ENCODE data around the gene NTPCR. TPM values are rescaled to one million over a fixed set of nuclear protein-coding genes. Genes with fewer than 3 reads are reported as not detected.
A peak's percentile ranks its signal among the peaks of the same experiment; 100 is the strongest.
"Not testable (repeated sequence)": the region's sequence is repeated elsewhere in the genome, so short reads cannot be mapped to it uniquely, and the experiment has no call there.

Gene NTPCR, protein sequence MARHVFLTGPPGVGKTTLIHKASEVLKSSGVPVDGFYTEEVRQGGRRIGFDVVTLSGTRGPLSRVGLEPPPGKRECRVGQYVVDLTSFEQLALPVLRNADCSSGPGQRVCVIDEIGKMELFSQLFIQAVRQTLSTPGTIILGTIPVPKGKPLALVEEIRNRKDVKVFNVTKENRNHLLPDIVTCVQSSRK
- total RNA-seq (2014; rRNA removed; shearing (Covaris generic)), result 40.2 and 46.6 TPM in 2 replicates

DNA sequence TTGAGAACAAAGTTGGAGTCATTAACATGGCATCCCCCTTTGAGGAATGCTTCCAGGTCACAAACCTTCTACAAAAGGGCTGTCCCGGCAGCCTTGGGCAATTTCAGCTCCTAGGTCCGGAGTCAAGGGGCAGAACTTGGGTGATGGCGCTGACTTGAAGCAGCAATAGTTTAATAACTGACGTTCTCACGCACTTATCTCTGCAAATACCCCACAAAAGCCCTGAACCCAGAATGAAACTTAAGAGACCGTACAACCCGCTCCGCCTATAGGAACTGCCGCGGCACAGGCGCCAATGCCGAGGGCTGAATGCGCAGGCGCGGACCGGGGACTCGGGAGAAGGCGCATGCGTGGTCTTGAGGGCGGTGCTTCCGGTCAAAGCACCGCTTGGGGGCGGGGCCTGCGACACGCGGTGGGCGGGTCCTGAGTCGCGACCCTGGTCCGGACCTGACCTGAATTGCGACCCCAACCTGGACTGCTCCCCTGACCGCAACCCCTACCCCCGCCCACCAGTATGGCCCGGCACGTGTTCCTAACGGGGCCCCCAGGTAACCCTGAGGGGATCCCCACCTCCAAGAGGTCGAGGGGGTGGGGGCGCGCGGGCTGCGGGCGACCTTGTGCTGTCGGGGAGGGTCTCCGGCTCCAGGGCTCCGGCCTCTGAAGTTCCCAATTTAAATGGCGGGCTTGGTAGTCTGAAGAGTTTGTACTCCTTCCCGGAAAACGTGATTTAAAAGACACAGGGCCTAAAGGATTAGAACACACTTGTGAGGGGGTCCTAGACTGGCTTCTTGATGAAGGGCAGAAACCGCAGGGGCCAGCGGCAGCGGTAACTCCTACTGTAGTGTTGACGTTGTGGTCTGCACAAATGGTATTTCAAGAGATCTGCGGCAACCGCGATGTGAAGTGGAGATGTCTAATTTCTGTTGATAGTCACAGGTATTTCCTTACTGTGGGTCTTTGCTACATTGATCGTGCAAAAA lies at the start of gene NTPCR:
NTPCR (plus strand) TSS at position 415 of the 980 bp plus-strand sequence; CDS start at position 515, 100 bp downstream.
- H3K27me3 ChIP-seq (replicated peaks), result no peaks in the 10 kb centered on the region
- no peaks in the 10 kb centered on the region for H3K9me3 ChIP-seq (replicated peaks)
- H3K4me1 ChIP-seq (replicated peaks), result peaks cover 33% of the 10 kb centered on the region
- peak; percentile 92 to 93 for DNase-seq (ENCODE audit: low read depth in 1 of 2, low spot score in 2 of 2)
- no peaks in the 10 kb centered on the region for H3K36me3 ChIP-seq
- H3K27ac ChIP-seq, result peak within 1 kb of the TSS; percentile 78
- H3K4me3 ChIP-seq, result peak within 1 kb of the TSS; percentile 56

DNA sequence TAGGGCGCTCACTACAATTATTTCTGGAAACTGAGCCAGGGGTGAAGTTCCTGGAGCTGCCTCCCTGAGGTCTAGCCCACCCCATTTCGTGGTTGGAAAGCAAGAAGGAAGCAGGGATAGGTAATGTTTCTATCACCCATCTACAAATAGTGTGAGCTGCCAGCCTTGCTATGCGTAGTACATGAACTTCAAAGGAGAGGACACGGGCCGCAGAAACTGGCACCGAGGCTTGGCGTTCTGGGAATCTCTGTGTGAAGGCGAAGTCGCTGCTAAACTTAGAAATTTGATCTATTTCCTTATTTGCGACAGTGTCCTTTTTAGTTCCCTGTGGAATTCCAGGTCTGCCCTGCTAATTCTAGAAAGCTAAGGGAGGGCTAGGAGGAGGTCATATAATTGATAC lies 49.6 kb upstream of the NTPCR start:
- no peak overlapping the region for H3K4me3 ChIP-seq
- no peaks in the 10 kb centered on the region for H3K36me3 ChIP-seq
- no peak overlapping the region for H3K27ac ChIP-seq
- peaks cover 14% of the 10 kb centered on the region for H3K4me1 ChIP-seq (replicated peaks)
- H3K27me3 ChIP-seq (replicated peaks), result no peaks in the 10 kb centered on the region
- H3K9me3 ChIP-seq (replicated peaks), result no peaks in the 10 kb centered on the region
- no peak for DNase-seq (ENCODE audit: low read depth in 1 of 2, low spot score in 2 of 2)

DNA sequence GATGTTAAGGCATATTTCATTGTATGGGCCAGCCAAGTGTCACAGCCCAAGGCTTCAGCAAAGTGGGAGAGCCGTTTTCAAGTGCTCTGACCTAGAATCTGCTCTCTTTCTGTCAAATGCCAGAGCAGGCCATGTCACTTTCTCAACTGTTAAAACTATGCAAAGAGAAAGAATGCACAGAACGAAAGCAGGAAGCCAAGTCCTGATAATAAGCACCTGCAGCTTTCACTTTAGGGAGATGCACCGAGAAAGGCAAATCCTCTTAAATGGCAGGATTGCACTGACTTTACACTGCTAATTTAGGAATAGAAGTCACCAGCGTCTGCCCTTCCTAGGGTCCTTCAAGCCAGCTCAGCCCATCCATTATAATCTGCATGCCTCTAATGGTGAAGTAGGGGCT lies 49.2 kb upstream of the NTPCR start:
- no peak for DNase-seq (ENCODE audit: low read depth in 1 of 2, low spot score in 2 of 2)

DNA sequence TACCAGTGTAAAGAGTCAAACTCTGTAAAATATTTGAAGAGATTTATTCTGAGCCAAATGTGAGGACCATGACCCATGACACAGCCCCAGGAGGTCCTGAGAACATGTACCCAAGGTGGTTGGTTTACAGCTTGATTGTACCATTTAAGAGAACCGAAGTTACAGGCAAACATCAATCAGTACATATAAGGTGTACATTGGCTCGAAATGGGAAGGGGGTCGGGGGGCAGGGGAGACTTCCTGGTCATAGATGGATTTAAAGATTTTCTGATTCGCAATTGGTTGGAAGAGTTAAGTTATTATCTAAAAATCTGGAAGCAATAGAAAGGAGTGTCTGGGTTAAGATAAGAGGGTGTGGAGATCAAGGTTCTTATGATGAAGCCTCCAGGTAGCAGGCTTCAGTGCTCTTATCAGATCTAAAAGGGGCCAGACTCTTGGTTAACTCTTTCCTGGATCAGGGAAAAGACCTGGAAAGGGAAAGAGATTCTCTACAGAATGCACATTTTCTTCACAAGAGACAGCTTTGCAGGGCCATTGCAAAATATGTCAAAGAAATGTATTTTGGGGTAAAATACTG lies 47.5 kb upstream of the NTPCR start:
- no peak for DNase-seq (ENCODE audit: low read depth in 1 of 2, low spot score in 2 of 2)
- H3K9me3 ChIP-seq (replicated peaks), result no peaks in the 10 kb centered on the region
- H3K36me3 ChIP-seq, result no peaks in the 10 kb centered on the region
- H3K27ac ChIP-seq, result no peak overlapping the region
- H3K27me3 ChIP-seq (replicated peaks), result no peaks in the 10 kb centered on the region
- H3K4me1 ChIP-seq (replicated peaks), result peaks cover 14% of the 10 kb centered on the region
- no peak overlapping the region for H3K4me3 ChIP-seq

More for the DNA sequence above, 49.2 kb upstream of the NTPCR start:
- Histone ChIP-seq H3K4me3 (no peak overlapping the region), H3K36me3 (no peaks in the 10 kb centered on the region), H3K27me3 (replicated peaks) (no peaks in the 10 kb centered on the region), H3K4me1 (replicated peaks) (peaks cover 14% of the 10 kb centered on the region), H3K9me3 (replicated peaks) (no peaks in the 10 kb centered on the region), H3K27ac (no peak overlapping the region)

DNA sequence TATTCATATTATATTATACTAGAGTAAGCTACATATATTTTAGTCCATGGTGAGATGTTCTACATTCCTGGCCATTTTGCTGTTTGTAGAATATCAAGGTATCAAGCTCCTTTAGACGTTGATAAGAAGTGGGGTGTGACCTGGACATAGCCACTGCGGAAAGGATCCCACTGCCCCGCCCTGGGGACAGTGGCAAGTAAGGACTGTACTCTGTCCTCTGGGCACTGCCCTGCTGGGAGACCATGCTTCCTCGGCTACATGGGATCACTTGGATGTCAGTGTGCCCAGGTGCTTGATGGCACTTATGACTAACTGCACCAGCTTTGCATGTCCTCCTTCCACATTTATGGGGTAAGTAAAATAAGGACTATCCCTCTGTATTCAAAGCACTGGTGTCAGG lies 46.3 kb upstream of the NTPCR start:
- Histone ChIP-seq H3K27ac (no peak overlapping the region), H3K4me1 (replicated peaks) (peaks cover 14% of the 10 kb centered on the region)

DNA sequence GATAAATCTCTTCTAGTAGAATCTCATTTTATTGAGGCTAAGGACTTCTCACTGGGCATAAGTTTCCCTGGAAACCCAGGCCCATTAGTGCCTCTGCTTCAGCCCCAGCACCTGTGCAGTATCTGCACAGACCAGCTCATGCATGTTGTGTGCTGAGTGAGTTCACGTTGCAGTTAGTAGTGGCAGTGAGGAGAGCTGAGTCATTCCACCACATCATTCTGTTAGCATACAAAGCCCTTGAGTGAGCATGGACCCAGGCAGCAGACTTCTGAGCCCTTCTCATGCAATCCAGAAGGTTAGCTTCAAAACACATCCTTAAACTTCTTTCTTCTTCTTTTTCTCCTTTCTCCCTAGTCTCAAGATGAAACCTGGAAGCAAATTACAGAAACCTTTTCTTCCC lies 45.8 kb upstream of the NTPCR start:
- H3K4me1 ChIP-seq (replicated peaks), result peaks cover 14% of the 10 kb centered on the region
- H3K9me3 ChIP-seq (replicated peaks), result no peaks in the 10 kb centered on the region
- H3K36me3 ChIP-seq, result no peaks in the 10 kb centered on the region
- DNase-seq (ENCODE audit: low read depth in 1 of 2, low spot score in 2 of 2), result no peak
- H3K27me3 ChIP-seq (replicated peaks), result no peaks in the 10 kb centered on the region
- H3K4me3 ChIP-seq, result no peak overlapping the region
- H3K27ac ChIP-seq, result no peak overlapping the region

More for the DNA sequence above, 46.3 kb upstream of the NTPCR start:
- DNase-seq (ENCODE audit: low read depth in 1 of 2, low spot score in 2 of 2), result no peak
- no peaks in the 10 kb centered on the region for H3K9me3 ChIP-seq (replicated peaks)
- no peak overlapping the region for H3K4me3 ChIP-seq
- no peaks in the 10 kb centered on the region for H3K27me3 ChIP-seq (replicated peaks)
- H3K36me3 ChIP-seq, result no peaks in the 10 kb centered on the region

DNA sequence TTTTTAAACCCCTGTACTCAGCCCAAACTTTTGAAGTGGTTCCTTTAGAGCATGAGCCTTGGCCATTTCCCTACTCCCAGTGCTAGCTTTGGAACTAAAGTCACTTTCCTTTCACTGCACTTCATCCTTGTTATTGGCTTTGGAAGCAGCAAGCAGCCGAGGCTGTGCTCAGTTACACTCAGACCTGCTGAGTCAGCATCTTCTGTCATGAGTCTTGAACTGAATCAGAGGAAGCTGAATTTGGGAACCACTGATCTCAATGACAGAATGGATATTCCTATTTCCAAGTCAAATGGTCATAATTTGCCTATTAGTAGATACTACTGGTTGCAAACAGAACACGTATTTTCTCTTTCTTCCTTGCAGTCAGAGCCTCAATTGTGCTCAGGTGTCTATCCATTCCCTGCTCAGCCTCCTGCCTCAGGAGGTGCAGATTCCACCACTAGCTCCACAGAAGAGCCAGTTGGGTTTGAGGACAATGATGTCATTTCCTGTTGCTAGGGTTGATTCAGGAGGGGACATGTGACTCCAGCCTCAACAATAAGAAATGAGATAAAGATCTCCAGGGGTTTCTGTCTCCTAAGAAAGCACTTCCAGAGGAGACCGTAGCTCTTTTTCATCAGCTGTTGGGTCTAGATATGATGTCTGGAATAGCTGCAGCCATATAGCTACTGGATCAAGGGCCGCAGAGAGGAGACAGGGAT lies 44.9 kb upstream of the NTPCR start:
- H3K9me3 ChIP-seq (replicated peaks), result no peaks in the 10 kb centered on the region
- no peak overlapping the region for H3K4me3 ChIP-seq
- H3K36me3 ChIP-seq, result no peaks in the 10 kb centered on the region
- peaks cover 14% of the 10 kb centered on the region for H3K4me1 ChIP-seq (replicated peaks)
- H3K27ac ChIP-seq, result no peak overlapping the region
- H3K27me3 ChIP-seq (replicated peaks), result no peaks in the 10 kb centered on the region
- no peak for DNase-seq (ENCODE audit: low read depth in 1 of 2, low spot score in 2 of 2)

DNA sequence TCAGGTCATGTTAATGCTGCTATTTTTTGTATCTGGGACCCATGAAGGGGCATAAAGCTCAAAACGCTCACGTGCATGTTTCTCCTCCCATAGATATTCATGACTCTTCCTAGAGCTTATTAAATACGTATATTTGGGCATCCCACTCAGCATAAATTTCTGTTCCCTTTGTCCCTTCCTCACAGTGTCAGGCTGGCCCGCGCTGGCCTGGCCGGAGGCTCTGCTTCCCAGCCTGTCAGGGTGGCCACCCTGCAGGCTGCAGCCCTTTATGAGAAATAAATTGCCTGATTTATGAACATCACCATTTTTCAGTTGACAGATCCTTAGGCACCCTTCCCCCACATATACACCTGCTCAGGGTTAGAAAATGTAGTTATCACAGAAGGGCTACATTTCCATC lies 44.0 kb upstream of the NTPCR start:
- Histone ChIP-seq H3K27ac (no peak overlapping the region), H3K36me3 (no peaks in the 10 kb centered on the region), H3K27me3 (replicated peaks) (no peaks in the 10 kb centered on the region), H3K9me3 (replicated peaks) (no peaks in the 10 kb centered on the region), H3K4me1 (replicated peaks) (peaks cover 14% of the 10 kb centered on the region), H3K4me3 (no peak overlapping the region)
- no peak for DNase-seq (ENCODE audit: low read depth in 1 of 2, low spot score in 2 of 2)

DNA sequence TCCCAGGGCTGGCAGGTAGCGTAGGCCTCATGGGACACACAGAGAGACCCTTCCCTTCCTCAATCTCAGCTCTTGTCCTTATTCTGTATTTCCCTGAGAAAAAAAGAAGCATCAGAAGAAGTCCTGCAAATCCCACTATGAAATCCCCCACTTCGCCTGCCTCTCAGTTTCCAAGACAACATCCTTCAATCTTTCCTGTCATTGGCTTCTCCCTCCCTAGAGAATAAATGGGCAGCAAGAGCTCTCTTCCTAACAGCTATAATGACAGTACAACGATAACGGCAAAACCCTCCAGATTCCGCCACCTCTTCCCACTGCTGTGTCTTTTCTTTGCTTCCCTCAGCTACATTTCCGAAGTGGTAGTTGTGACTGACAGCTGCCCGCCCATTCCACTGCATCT lies 41.6 kb upstream of the NTPCR start:
- no peak overlapping the region for H3K27ac ChIP-seq
- H3K36me3 ChIP-seq, result no peaks in the 10 kb centered on the region
- H3K4me3 ChIP-seq, result no peak overlapping the region
- DNase-seq (ENCODE audit: low read depth in 1 of 2, low spot score in 2 of 2), result no peak
- H3K4me1 ChIP-seq (replicated peaks), result peaks cover 9% of the 10 kb centered on the region
- no peaks in the 10 kb centered on the region for H3K27me3 ChIP-seq (replicated peaks)
- H3K9me3 ChIP-seq (replicated peaks), result no peaks in the 10 kb centered on the region

DNA sequence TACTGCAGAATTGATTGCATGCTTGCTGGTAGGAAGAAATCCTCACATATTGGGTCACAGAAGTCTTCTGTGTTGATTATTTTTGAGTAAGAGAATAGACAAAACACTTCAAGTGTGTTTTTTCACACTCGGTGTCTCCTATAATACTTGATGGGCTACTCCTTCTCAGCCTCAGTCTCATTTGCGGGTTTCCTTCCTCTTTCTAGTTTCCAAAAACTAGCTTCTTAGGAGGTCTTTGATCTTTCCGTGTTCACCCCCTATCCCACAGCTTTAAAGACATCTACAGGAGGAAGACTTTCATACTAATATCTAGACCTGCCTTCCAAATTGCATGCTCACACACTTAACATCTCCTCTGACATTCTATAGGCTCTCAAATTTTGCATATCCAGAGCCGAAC lies 40.7 kb upstream of the NTPCR start:
- H3K4me3 ChIP-seq, result no peak overlapping the region
- H3K36me3 ChIP-seq, result no peaks in the 10 kb centered on the region
- H3K27me3 ChIP-seq (replicated peaks), result no peaks in the 10 kb centered on the region
- no peak for DNase-seq (ENCODE audit: low read depth in 1 of 2, low spot score in 2 of 2)
- H3K4me1 ChIP-seq (replicated peaks), result peaks cover 8% of the 10 kb centered on the region
- no peak overlapping the region for H3K27ac ChIP-seq
- no peaks in the 10 kb centered on the region for H3K9me3 ChIP-seq (replicated peaks)

DNA sequence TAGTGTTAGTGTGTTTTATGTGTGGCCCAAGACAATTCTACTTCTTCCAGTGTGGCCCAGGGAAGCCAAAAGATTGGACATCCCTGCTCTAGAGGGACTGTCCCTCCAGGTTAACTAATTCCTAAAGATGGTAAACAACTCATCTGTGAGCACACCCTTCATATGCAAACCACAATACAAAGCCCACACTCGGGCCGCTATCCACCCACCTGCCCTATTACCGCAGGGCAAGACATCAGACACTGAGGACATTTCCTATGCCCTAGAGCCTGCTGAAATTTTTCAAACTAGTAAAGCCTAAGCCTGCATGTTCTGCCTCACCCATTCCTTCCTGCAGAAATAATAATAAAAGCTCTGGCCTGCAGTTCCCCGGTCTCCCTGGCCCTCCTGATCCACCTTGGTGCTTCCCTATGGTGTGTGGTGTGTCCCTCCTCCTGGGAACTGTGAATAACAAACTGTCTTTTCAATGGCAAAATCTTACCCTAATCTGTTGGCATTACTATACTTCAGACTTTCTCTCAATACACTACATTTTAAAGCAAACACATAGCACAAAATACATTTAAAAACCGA lies 39.3 kb upstream of the NTPCR start:
- Histone ChIP-seq H3K36me3 (no peaks in the 10 kb centered on the region), H3K27ac (no peak overlapping the region), H3K4me1 (replicated peaks) (no peaks in the 10 kb centered on the region; the same call in 1 of the 2 replicates), H3K27me3 (replicated peaks) (no peaks in the 10 kb centered on the region), H3K4me3 (no peak overlapping the region), H3K9me3 (replicated peaks) (no peaks in the 10 kb centered on the region)
- DNase-seq (ENCODE audit: low read depth in 1 of 2, low spot score in 2 of 2), result no peak

DNA sequence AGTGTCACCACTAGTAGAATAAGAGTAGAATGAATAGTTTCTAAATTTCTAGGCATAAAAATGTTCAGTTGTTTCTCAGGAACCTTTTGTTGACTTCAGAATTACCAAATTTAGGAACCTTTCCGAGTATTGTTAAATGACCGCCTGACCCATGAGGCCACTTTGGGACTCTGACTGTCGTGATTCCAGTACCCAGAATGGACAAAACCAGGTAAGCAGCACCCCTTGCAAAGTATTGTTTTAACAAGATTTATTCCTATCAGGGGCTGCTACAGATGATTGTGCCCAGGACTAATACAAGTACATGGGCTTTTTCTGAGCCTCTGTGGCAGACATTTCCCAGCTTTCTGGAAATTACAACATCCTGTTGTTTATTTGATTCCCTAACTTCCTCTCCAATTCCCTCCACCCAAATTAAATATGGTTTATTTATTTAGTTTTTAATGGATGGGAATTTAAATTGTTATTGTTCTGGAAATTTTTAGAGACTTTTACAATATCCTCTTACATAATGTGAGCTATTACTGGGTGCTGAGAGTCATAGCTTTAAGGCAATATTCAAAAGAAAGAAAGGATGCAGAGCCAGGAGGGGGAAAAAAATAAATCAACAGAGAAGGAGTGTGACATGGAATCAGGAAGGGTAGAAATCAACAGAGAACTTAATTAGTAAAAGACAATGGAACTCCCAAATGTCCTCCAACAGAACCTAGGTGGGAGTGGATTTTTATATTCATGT lies 37.4 kb upstream of the NTPCR start:
- Histone ChIP-seq H3K4me1 (replicated peaks) (no peaks in the 10 kb centered on the region; the same call in 1 of the 2 replicates), H3K27ac (no peak overlapping the region), H3K36me3 (no peaks in the 10 kb centered on the region), H3K9me3 (replicated peaks) (no peaks in the 10 kb centered on the region), H3K27me3 (replicated peaks) (no peaks in the 10 kb centered on the region), H3K4me3 (no peak overlapping the region)
- no peak for DNase-seq (ENCODE audit: low read depth in 1 of 2, low spot score in 2 of 2)

DNA sequence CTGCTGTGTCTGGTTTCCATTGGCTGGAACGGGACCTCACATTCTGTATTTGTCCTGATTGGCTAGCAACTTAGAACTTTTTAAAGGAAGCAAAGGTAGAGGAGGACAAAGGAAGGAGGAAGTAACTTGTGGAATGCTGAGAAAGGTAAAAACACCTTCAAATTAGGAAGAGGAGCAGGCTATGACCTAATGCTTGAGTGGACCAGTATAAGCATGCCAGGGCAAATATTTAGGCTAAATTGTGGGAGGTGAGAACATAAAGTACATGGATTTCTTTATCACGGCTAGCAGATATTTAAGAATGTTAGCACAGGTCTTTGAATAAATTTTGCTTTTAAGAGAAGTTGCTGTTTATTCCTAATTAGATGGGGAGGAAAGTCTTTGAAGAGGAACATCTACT lies 36.1 kb upstream of the NTPCR start:
- H3K4me3 ChIP-seq; H3K9me3 ChIP-seq (replicated peaks); H3K27me3 ChIP-seq (replicated peaks); H3K4me1 ChIP-seq (replicated peaks); H3K27ac ChIP-seq; DNase-seq (ENCODE audit: low read depth in 1 of 2, low spot score in 2 of 2); H3K36me3 ChIP-seq: not testable (repeated sequence)

Measured in SJSA1 (cell line).